Spinal cord (tissue), 10 donors: Measurements from ENCODE around the gene ZNF485. TPM values are rescaled to one million over a fixed set of nuclear protein-coding genes. Genes with fewer than 3 reads are reported as not detected.

ENCODE experiments used
- DNase-seq, 6 donors: peaks; one replicate each; pipeline versions ENCODE4 v3.0.0 to v3.0.0-alpha.2; 2013 to 2015; ENCODE audit warnings: low spot score in 6 of 6, low read depth in 4 of 6
- H3K27ac ChIP-seq: one replicate; pipeline ENCODE4 v1.5.1; 2013; ENCODE audit warnings: low read depth, low read length, control low read depth
- H3K27me3 ChIP-seq: one replicate; pipeline ENCODE4 v1.6.1; 2013; ENCODE audit warnings: low read length; ENCODE audit not compliant: control insufficient read depth, insufficient read depth
- H3K36me3 ChIP-seq: one replicate; pipeline ENCODE4 v1.6.1; 2013; ENCODE audit warnings: low read length; ENCODE audit not compliant: control insufficient read depth, insufficient read depth
- H3K4me1 ChIP-seq: one replicate; pipeline ENCODE4 v1.6.1; 2013; ENCODE audit warnings: low read length; ENCODE audit not compliant: control insufficient read depth, insufficient read depth
- H3K4me3 ChIP-seq: one replicate; pipeline ENCODE4 v1.5.1; 2013; ENCODE audit warnings: low read depth, low read length, control low read depth
- H3K9me3 ChIP-seq: one replicate; pipeline ENCODE4 v1.6.1; 2013; ENCODE audit warnings: low read length; ENCODE audit not compliant: control insufficient read depth, insufficient read depth
- WGBS: methylation state at CpG from one replicate; pipeline ENCODE4 v1.1.5; 2013; ENCODE audit warnings: missing lambda C conversion rate; ENCODE audit not compliant: insufficient coverage; 5-methylcytosine and 5-hydroxymethylcytosine counted together
- polyA plus RNA-seq, 2 donors: library from polyadenylated mRNA; unstranded; fragments of 120-200 nt; gene quantifications; one replicate each; pipeline ENCODE4 v1.2.1, GENCODE V29; 2013; ENCODE audit not compliant: insufficient read length in 2 of 2
- total RNA-seq, 2 donors: library from RNA; depleted of rRNA in 1 of 2; stranded (reverse); fragments of 120-200 nt in 1 of 2; fragments of >200 nt in 1 of 2; gene quantifications; one replicate each; pipeline versions ENCODE4 v1.2.3 to v1.2.4, GENCODE V29; 2013 to 2014
- donor health status: healthy.

ZNF485 gene
- total and polyA plus RNA-seq, 4 donors = 4.0 to 5.6 (median 4.9) TPM

GRCh38 chr10:43653746-43654145 lies 47.5 kb downstream of the ZNF485 start:
- Histone ChIP-seq H3K27ac (no peak overlapping the region), H3K4me1 (peaks cover 10% of the 10 kb centered on the region)
- WGBS = 57% methylated on average over 2 of the region's 2 CpGs

GRCh38 chr10:43655311-43655710 lies 49.1 kb downstream of the ZNF485 start:
- Histone ChIP-seq H3K9me3 (no peaks in the 10 kb centered on the region), H3K27ac (no peak overlapping the region), H3K36me3 (no peaks in the 10 kb centered on the region), H3K4me1 (no peaks in the 10 kb centered on the region), H3K27me3 (no peaks in the 10 kb centered on the region), H3K4me3 (no peak overlapping the region)
- DNase-seq = no peak
- WGBS = 92% methylated on average over 6 of the region's 8 CpGs

More at GRCh38 chr10:43653746-43654145, 47.5 kb downstream of the ZNF485 start:
- H3K27me3 ChIP-seq = no peaks in the 10 kb centered on the region
- DNase-seq = no peak
- H3K9me3 ChIP-seq = no peaks in the 10 kb centered on the region
- H3K4me3 ChIP-seq = no peak overlapping the region
- H3K36me3 ChIP-seq = no peaks in the 10 kb centered on the region

GRCh38 chr10:43658227-43658626 lies 52.0 kb downstream of the ZNF485 start:
- no peak overlapping the region for H3K4me3 ChIP-seq
- 92% methylated on average over 7 of the region's 8 CpGs for WGBS

GRCh38 chr10:43665054-43665453 lies 58.8 kb downstream of the ZNF485 start:
- Histone ChIP-seq H3K4me3 (no peak overlapping the region), H3K4me1 (peaks cover 13% of the 10 kb centered on the region), H3K36me3 (no peaks in the 10 kb centered on the region), H3K27ac (no peak overlapping the region), H3K27me3 (peaks cover 25% of the 10 kb centered on the region), H3K9me3 (no peaks in the 10 kb centered on the region)
- no peak for DNase-seq
- no CpG with 5 or more reads among the region's 3 CpGs for WGBS

More at GRCh38 chr10:43658227-43658626, 52.0 kb downstream of the ZNF485 start:
- no peaks in the 10 kb centered on the region for H3K36me3 ChIP-seq
- no peaks in the 10 kb centered on the region for H3K9me3 ChIP-seq
- no peaks in the 10 kb centered on the region for H3K27me3 ChIP-seq
- no peak overlapping the region for H3K27ac ChIP-seq
- H3K4me1 ChIP-seq = no peaks in the 10 kb centered on the region
- no peak for DNase-seq

- no peaks in the 10 kb centered on the region for H3K36me3 ChIP-seq
- no peak for DNase-seq
- peaks cover 25% of the 10 kb centered on the region for H3K27me3 ChIP-seq
- H3K27ac ChIP-seq = no peak overlapping the region
- H3K4me3 ChIP-seq = no peak overlapping the region
- no peaks in the 10 kb centered on the region for H3K9me3 ChIP-seq
- WGBS = 86% methylated on average over 6 of the region's 9 CpGs
- H3K4me1 ChIP-seq = peaks cover 13% of the 10 kb centered on the region
Observed at GRCh38 chr10:43666552-43666951, 60.3 kb downstream of the ZNF485 start.

- H3K4me3 ChIP-seq = peak overlapping the region; percentile 18
Observed at GRCh38 chr10:43667317-43667731, 61.1 kb downstream of the ZNF485 start.

More at GRCh38 chr10:43667317-43667731, 61.1 kb downstream of the ZNF485 start:
- no peaks in the 10 kb centered on the region for H3K36me3 ChIP-seq
- no peaks in the 10 kb centered on the region for H3K9me3 ChIP-seq
- peaks cover 17% of the 10 kb centered on the region for H3K4me1 ChIP-seq
- 5% methylated on average over 35 of the region's 35 CpGs for WGBS
- H3K27ac ChIP-seq = no peak overlapping the region
- DNase-seq = peak in 2 of 6 donors; percentile 42 to 46
- peaks cover 25% of the 10 kb centered on the region for H3K27me3 ChIP-seq

Other genes with a start within 250 kb of the ZNF485 start
- gene FXYD4, start 234.8 kb upstream of the ZNF485 start, total RNA-seq = not detected
- gene FXYD4, start 234.8 kb upstream of the ZNF485 start, polyA plus RNA-seq = not detected
- 100 to 1,000 TPM in 1 of 2 donors, 10 to 100 TPM in 1; 83.9 to 149 TPM for gene HNRNPF, start 197.3 kb upstream of the ZNF485 start, total RNA-seq
- 100 to 1,000 TPM; 116 to 129 TPM for gene HNRNPF, start 197.3 kb upstream of the ZNF485 start, polyA plus RNA-seq
- 10 to 100 TPM; 22.2 to 23.5 TPM for gene ZNF487, start 169.3 kb upstream of the ZNF485 start, total RNA-seq
- 10 to 100 TPM; 16.2 to 16.4 TPM for gene ZNF487, start 169.3 kb upstream of the ZNF485 start, polyA plus RNA-seq
- 10 to 100 TPM in 1 of 2 donors, 1 to 10 TPM in 1; 9.8 to 12.0 TPM for gene ZNF239, start 31.8 kb upstream of the ZNF485 start, total RNA-seq
- gene ZNF239, start 31.8 kb upstream of the ZNF485 start, polyA plus RNA-seq = 10 to 100 TPM in 1 of 2 donors, 1 to 10 TPM in 1; 9.8 to 10.5 TPM
- 10 to 100 TPM; 42.3 to 91.9 TPM for gene ZNF32, start 42.4 kb downstream of the ZNF485 start, total RNA-seq
- 10 to 100 TPM; 67.9 to 73.1 TPM for gene ZNF32, start 42.4 kb downstream of the ZNF485 start, polyA plus RNA-seq